Embryonic facial prominence (tissue), 1 donor: Measurements from ENCODE around the gene CUTA.

Experiments
- DNase-seq: peaks from one replicate; pipeline ENCODE4 v3.0.0-alpha.2; 2016; ENCODE audit errors: extremely low spot score

The CUTA gene

DNA sequence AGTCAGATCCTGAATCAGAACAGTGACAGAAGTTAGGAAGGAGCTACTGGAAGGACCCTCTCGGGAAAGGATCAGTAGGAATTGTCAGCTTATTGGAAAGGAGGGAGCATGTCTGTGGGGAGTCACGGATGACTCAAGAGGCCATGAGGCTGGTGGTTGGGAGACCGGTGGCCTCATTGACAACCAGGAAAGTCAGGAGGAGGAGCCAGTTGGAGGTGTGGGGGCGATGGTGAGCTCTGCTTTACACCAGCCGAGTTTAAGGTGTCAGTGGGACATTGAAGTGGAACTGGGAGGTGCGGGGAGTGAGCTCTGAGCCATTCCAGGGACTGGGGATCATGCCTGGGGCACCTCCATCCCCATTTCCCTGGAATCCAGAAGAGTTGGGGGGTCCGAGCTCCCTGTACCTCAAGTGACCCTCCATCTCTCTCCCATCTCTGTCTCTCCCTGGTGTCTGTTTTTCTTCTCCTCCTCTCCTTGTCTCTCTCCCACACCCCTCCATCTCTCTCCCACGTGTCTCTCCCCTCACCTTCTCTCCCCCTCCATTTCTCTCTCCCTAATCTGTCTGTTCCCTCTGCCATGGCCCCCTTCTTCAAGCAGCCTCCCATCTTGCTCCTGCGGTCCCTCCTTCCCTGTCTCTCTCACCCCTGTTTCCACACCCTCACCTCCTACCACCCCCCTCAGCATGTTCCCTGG lies 22.2 kb upstream of the CUTA start:
- DNase-seq: no peak

- no peak for DNase-seq
Measured at GRCh38 chr6:33438978-33439594, 21.2 kb upstream of the CUTA start.

- DNase-seq: no peak
Measured at GRCh38 chr6:33437666-33438065, 19.8 kb upstream of the CUTA start.

DNA sequence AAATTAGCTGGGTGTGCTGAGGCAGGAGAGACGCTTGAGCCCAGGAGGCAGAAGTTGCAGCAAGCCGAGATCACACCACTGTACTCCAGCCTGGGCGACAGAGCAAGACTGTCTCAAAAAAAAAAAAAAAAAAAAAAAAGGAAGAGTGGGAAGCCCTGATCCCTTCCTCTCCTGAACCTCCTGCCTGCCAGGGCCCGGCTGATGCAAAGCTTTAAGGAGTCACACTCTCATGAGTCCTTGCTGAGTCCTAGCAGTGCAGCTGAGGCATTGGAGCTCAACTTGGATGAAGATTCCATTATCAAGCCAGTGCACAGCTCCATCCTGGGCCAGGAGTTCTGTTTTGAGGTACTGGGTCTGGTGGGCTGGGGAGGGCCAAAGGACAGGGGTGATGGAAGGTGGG lies 17.1 kb upstream of the CUTA start:
- no peak for DNase-seq

GRCh38 chr6:33433544-33434191 lies 15.8 kb upstream of the CUTA start:
- no peak for DNase-seq

DNA sequence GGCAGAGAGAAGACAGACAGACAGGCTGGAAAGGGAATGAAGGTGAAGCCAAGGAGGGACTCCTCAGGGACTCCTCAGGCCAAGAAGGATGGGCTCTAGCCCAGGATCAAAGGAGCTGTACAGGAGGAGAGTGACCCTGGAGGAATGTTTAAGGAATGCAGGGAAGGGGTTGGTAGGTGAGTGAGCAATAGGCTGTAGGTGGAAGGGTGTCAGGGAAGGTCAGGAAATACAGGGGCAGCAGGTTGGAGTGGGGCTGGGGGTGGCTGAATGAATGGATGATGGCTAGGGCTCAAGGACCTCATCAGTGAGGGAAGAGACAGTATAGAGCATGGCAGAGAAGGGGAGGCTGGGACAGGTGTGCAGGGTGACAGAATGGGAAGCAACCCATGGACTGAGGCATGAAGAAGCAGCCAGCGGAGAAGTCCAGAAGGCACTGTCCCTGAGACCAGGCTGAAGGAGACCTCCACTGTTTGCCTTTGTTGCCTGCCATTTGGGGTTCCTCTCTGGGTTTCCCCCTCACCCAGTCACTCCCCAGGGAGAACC lies 15.2 kb upstream of the CUTA start:
- no peak for DNase-seq

DNA sequence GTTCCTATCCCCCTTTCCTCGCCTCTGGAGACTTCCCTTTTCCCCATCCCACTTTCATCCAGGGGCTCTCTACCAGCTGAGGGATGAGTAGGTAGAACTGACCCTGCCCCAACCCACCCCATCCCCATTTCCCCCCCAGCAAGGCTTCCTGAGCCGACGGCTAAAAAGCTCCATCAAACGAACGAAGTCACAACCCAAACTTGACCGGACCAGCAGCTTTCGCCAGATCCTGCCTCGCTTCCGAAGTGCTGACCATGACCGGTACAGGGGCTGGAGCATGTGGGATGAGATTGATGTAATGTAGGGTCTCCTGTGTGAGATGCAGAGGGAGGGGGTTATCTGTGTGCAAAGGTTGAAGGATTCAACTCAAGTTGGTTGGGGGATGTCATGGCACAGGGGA lies 14.6 kb upstream of the CUTA start:
- no peak for DNase-seq

GRCh38 chr6:33431880-33432541 lies 14.1 kb upstream of the CUTA start:
- DNase-seq: no peak

DNA sequence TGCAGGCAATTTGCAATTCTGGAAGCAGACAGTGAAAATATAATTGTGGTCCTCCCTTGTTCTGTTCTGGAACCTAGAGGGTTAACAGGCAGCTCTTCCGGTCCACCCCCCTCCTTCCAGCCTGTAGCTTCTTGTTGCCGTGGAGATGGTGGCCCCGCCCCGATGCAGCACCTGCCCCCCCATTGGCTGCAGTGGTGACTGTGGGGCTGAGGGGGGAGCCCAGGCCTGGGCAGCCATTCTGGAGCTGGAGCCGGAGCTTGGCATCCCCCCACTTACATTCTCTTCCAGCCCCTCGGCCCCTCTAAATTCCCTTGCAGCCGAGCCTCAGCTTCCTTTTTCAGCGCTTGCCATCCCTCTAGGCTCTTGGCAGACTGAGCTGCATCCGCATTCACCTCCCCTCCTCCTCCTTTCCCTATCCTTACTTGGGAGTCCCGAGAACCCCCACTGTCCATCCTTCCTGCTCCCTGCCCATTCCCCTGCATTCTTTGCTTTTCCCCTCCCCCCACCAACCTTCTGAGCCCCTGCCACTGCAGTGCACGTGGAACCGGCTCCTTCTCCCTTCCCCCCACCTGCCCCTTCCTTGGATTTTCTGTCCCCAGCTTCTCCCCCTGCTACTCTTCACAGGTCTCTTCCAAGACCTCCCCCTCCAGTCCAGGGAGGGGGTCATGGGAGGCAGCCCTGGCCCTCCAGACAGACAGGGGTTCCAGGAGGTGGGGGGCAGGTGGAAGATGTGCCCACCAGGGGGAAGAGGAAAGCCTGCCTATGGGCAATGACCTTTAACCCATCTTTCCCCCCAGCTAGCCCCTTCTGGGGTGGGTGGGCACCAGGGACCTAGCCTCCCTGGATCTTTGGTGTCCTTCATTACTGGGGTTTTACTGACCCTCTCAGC lies 13.3 kb upstream of the CUTA start:
- DNase-seq: peak; percentile 69

GRCh38 chr6:33430334-33430733 lies 12.4 kb upstream of the CUTA start:
- no peak for DNase-seq

DNA sequence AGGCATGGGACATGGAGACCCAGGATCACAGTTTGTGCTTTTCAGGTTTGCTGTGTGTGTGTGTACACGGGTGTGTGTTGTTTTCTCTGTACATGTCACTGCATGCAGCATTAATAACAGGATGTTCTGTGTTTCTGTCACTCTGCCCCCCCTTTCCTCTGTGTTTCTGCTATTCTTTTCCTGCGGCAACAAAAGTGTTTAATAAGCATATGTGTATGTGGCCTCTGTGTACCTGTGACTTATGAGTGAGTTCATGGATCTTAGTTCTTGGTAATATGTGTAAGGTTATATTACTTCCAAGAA lies 11.8 kb upstream of the CUTA start:
- no peak for DNase-seq

DNA sequence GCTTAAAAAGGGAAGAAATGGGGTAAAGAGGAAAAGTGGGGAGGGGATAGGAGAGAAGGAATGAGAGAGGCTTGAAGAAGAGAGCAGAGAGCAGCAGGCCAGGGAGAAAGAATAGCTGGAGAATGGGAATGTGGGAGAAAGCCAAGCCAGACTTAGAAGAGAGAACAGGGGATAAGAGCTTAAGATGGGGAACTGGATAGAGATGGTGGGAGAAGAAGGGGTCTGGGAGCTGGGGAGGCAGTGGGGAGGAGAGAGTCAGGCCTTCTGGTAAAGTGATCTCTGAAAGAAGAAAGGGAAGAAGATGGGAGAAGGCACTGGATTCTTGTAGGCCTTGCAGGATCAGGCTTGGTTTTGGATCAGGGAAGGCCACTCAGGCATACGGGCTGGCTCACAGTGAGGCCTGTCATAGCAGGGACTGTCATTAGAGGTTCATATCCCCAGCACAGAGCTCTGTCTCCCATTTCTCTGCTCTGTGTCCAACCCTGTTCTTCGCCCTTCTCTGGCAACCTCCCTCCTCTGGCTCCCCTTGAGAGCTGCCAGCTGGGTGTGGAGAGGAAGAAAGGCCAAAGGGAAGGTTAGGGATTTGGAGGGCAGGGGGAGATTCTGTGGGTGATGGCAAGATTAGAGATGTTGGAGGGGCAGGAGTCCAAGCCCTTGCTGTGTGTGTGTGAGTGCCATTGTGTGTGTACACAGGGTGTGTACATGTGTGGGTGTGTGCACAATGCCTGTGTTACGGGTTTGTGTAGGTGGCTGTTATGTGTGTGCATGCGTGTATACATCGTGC lies 11.3 kb upstream of the CUTA start:
- no peak for DNase-seq

- no peak for DNase-seq
Measured at GRCh38 chr6:33428224-33428965, 10.5 kb upstream of the CUTA start.

DNA sequence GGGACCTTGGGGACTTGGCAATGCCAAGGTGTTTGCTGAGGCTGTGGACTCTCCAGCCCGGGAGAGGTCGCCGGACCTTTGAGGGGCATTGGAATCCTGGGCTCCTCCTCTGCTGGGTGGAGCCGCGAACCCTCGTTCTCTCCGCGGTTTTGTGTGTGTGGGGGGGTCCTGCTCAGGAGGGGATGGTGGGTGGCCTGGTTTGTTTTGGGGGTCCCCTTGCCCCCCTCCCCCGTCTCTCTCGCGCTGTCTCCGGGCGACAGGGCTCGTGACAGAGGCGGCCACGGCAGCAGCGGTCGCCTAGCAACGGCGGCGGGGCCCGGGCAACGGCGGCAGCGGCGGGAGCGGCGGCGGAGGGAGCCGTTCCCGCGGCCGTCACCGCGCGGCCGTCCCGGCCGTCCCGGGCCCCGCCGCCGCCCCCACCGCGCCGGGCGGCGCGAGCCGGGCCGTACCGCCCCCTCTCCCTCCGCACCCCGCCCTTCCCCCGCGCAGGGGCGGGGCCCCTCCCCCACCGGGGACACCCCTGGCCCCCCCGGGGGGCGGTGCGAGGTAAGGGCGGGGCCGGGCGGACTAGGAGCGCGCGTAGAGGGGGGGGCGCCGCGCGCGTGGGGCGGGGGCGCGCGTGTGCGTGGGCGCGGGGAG lies 9.8 kb upstream of the CUTA start:
- no peak for DNase-seq

DNA sequence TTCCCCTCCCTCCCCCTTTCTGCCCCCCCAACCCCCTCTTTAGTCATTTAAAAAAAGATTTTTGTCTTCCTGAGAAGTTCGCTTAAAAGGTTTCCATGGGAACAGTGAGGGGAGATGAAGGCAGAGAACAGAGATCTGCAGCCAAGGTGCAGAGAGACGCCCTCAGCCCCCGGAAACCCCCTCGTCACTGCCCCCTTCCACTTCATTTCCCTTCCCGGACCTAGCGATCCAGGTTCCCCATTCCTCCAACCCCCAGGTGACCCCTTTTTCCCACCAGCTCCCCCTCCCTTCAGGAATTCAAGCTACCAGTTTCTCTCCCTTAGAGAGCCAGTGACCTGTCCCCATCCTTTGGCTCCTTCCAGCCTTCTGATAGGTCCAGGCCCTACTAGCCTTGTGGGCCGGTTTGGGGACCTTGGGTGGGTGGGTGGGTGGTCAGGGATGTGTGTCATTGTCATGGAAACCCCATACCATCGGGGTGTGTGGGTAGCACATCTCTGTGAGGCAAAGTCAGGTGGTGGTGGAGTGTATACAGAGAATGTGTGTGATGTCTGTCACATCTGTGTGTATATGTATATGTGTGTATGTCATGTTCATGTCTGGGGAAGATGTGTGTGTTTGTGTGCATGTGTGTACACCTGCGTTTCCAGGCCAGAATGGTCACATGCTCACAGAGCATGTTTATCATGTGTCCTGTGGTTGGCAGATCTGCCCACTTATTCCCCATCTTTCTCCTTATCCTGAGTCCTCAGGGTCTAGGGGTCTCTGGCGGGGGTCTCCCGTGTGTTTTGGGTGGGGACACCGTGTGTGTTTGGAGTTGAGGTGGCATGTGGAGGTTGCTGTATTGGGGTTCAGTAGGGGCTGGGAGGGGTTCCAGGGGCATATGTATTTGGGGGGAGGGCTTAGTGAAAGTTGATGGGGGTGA lies 8.9 kb upstream of the CUTA start:
- no peak for DNase-seq

DNA sequence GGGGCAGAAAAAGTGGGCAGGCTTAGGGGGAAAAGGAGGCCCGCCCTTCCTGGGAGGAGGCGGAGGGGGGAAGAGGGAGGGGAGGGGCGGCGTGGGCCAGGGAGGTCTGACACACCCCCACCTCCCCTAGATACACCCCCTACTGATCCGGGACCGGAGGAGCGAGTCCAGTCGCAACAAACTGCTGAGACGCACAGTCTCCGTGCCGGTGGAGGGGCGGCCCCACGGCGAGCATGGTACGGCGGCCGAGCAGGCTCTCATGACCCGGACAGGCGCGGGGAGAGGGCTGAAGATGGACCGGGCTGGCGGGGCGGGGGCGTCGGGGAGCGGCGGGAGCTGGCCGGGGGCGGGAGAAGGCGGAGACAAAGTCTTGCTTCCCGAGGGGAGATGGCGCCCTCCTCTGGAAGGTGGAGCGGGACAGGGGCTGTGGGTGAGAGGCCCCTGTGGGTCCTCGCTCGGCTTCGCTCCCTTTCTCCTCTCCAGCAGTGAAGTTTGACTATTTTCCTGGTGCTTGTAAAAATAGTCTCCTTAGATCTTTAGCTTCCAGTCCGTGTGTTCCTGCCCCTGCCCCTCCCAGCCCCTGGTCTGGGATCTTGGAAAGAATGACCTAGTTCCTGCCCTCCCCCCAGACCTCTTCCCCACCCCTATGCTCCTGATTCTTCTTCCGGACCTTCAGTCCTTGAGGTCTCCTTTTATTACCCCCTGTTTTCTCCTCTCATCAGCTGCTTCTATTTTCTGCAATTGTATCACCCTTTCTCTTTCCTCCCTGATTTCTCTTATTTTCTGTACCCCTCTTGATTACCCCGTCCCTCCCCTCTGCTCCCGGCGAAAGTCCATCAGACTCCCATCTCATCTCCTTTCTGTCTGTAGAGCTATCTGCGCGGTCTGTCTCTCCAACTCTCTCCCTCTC lies 8.0 kb upstream of the CUTA start:
- DNase-seq: peak; percentile 83

DNA sequence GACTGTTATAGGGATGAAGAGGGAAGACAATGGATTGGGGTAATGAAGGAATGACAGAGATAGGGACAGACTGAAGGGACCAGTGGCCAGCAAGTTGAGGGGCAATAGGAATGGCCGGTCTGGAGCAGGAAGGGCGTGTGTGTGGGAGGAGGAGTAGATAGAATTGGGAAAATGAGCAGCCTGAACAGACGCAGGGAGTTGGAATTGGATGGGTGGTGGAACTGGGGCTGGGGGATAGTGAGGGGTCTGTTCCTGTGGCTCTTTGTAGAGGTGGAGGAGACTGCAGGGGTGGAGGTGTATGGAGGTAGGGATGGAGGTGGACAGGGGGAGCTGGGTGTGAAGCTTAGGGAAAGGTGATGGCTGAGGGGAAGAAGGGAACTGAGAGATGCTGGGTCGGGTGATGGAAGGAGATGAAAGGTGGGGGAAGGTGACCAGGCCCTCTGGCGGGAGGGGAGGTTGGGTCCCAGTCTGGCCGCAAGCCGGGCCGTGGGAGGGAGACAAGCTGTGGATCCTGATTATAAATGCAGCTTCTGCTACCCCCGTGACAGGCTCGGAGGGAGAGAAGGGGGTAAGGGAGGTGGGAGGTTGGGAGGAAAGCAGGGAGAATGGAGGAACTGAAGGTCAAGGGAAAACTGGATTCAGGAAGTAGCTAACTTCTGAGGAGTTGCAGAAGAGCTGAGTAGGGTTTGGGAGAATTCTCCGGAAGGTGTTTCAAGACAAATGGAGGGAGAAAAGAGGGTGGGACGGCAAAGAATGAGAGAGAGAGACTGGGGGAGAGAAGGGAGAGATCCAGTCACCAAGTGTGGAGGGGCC lies 7.2 kb upstream of the CUTA start:
- DNase-seq: no peak
